ENCODE results near the gene TMEM81.

The TMEM81 gene

GRCh38 chr1:205084360-205084759, at the start of gene TMEM81:
Gene TMEM81 (minus strand): TSS chr1:205084460. CDS start chr1:205084320, 140 bp downstream.
- no peak for DNase-seq (ENCODE audit: low read depth in 2 of 3, low spot score in 1 of 3)

- DNase-seq (ENCODE audit: low read depth in 2 of 3, low spot score in 1 of 3): no peak
These were observed 49.0 kb upstream of the TMEM81 start for GRCh38 chr1:205133287-205133686.

GRCh38 chr1:205129447-205130029, 45.3 kb upstream of the TMEM81 start:
- no peak for DNase-seq (ENCODE audit: low read depth in 2 of 3, low spot score in 1 of 3)

- DNase-seq (ENCODE audit: low read depth in 2 of 3, low spot score in 1 of 3): no peak
These were observed 43.8 kb upstream of the TMEM81 start for GRCh38 chr1:205128050-205128449.

GRCh38 chr1:205127646-205128045, 43.4 kb upstream of the TMEM81 start:
- no peak for DNase-seq (ENCODE audit: low read depth in 2 of 3, low spot score in 1 of 3)

- DNase-seq (ENCODE audit: low read depth in 2 of 3, low spot score in 1 of 3): no peak
These were observed 40.5 kb upstream of the TMEM81 start for GRCh38 chr1:205124726-205125125.

- DNase-seq (ENCODE audit: low read depth in 2 of 3, low spot score in 1 of 3): no peak
These were observed 38.2 kb upstream of the TMEM81 start for GRCh38 chr1:205122489-205122882.

GRCh38 chr1:205121660-205122488, 37.6 kb upstream of the TMEM81 start, which contains the start of gene RBBP5:
Gene RBBP5 (minus strand): TSS chr1:205121978. CDS start chr1:205121873, 105 bp downstream.
- DNase-seq (ENCODE audit: low read depth in 2 of 3, low spot score in 1 of 3): peak; percentile 90 to 98 (median 94)

- no peak for DNase-seq (ENCODE audit: low read depth in 2 of 3, low spot score in 1 of 3)
These were observed 34.5 kb upstream of the TMEM81 start for GRCh38 chr1:205118752-205119151.

GRCh38 chr1:205111354-205111753, 27.1 kb upstream of the TMEM81 start:
- no peak for DNase-seq (ENCODE audit: low read depth in 2 of 3, low spot score in 1 of 3)

- no peak for DNase-seq (ENCODE audit: low read depth in 2 of 3, low spot score in 1 of 3)
These were observed 25.5 kb upstream of the TMEM81 start for GRCh38 chr1:205109711-205110110.

- no peak for DNase-seq (ENCODE audit: low read depth in 2 of 3, low spot score in 1 of 3)
These were observed 25.0 kb upstream of the TMEM81 start for GRCh38 chr1:205109269-205109668.

- DNase-seq (ENCODE audit: low read depth in 2 of 3, low spot score in 1 of 3): no peak
These were observed 24.2 kb upstream of the TMEM81 start for GRCh38 chr1:205108464-205108863.

- no peak for DNase-seq (ENCODE audit: low read depth in 2 of 3, low spot score in 1 of 3)
These were observed 23.1 kb upstream of the TMEM81 start for GRCh38 chr1:205107327-205107726.

GRCh38 chr1:205102404-205102803, 18.1 kb upstream of the TMEM81 start:
- no peak for DNase-seq (ENCODE audit: low read depth in 2 of 3, low spot score in 1 of 3)

- DNase-seq (ENCODE audit: low read depth in 2 of 3, low spot score in 1 of 3): no peak
These were observed 14.0 kb upstream of the TMEM81 start for GRCh38 chr1:205098242-205098641.

- no peak for DNase-seq (ENCODE audit: low read depth in 2 of 3, low spot score in 1 of 3)
These were observed 11.2 kb upstream of the TMEM81 start for GRCh38 chr1:205095422-205095821.

GRCh38 chr1:205091043-205091740, 6.9 kb upstream of the TMEM81 start:
- DNase-seq (ENCODE audit: low read depth in 2 of 3, low spot score in 1 of 3): no peak

- no peak for DNase-seq (ENCODE audit: low read depth in 2 of 3, low spot score in 1 of 3)
These were observed 4.1 kb upstream of the TMEM81 start for GRCh38 chr1:205088341-205088740.

GRCh38 chr1:205082431-205082830, 1.8 kb downstream of the TMEM81 start:
- DNase-seq (ENCODE audit: low read depth in 2 of 3, low spot score in 1 of 3): no peak

- no peak for DNase-seq (ENCODE audit: low read depth in 2 of 3, low spot score in 1 of 3)
These were observed 6.3 kb downstream of the TMEM81 start for GRCh38 chr1:205077934-205078311.
